GM12878 (cell line): Measurements from ENCODE around the gene COL26A1. TPM values are rescaled to one million over a fixed set of nuclear protein-coding genes. Genes with fewer than 3 reads are reported as not detected.

ENCODE experiments used
- ATAC-seq: fragments of 200-7000 bp; cut with Tn5 transposase; 3 replicates; pipeline ENCODE4 v1.9.1; 2020; ENCODE audit warnings: mild to moderate bottlenecking, moderate library complexity
- BruUV-seq: library from RNA; stranded (reverse); fragments of 400-500 nt; replicated peaks from 2 replicates; lab custom pipeline; 2021; lab: Mats Ljungman, UMichigan
- CTCF ChIA-PET: fragments of 300-600 bp; sonication (Branson Sonifier 250); formaldehyde crosslinking; extraction: SDS; loops from one replicate; lab custom pipeline; 2021; ENCODE audit warnings: inconsistent platforms; lab: Yijun Ruan, JAX
- POLR2A ChIA-PET: fragments of 350-600 bp; formaldehyde crosslinking; extraction: SDS; loops from one replicate; lab custom pipeline; 2021; ENCODE audit warnings: inconsistent platforms; lab: Charles Lee
- RAD21 ChIA-PET: fragments of 300-600 bp; sonication (Branson Sonifier 250); formaldehyde crosslinking; loops from one replicate; lab custom pipeline; 2023; ENCODE audit warnings: antibody characterized with exemption; ENCODE audit not compliant: unreplicated experiment; lab: Charles Lee
- SMC1A ChIA-PET: fragments of 300-600 bp; sonication (Branson Sonifier 250); formaldehyde crosslinking; loops from one replicate; lab custom pipeline; 2023; ENCODE audit not compliant: unreplicated experiment, uncharacterized antibody; lab: Charles Lee
- DNase-seq: peaks from one replicate; pipeline ENCODE4 v3.0.0-alpha.2; 2011; ENCODE audit warnings: low read depth, low spot score
- FAIRE-seq: peaks from 3 replicates; lab custom pipeline; 2011; peaks lifted over from hg19 to GRCh38; lab: Jason Lieb, UNC
- H2AFZ ChIP-seq: 2 replicates; pipeline ENCODE4 v1.6.0; 2011; ENCODE audit warnings: low read depth, low read length, control low read depth; ENCODE audit not compliant: control insufficient read depth
- H3K27ac ChIP-seq: 2 replicates; pipeline ENCODE4 v1.5.1; 2011; ENCODE audit warnings: control low read depth; ENCODE audit not compliant: control insufficient read depth, insufficient read depth
- H3K27me3 ChIP-seq, 2 experiments: replicated peaks in 1 of 2; 2 replicates each; pipeline versions ENCODE4 v1.6.0 to v1.6.1; 2011; ENCODE audit warnings: low read length in 1 of 2; ENCODE audit not compliant: control insufficient read depth in 2 of 2, insufficient read depth in 2 of 2
- H3K36me3 ChIP-seq, 2 experiments: 2 replicates each; pipeline ENCODE4 v1.5.1; 2011; ENCODE audit warnings: low read length in 1 of 2; ENCODE audit not compliant: control insufficient read depth in 2 of 2, insufficient read depth in 2 of 2
- H3K4me1 ChIP-seq: 2 replicates; pipeline ENCODE4 v1.6.1; 2011; ENCODE audit warnings: mild to moderate bottlenecking, low read length, moderate library complexity, mixed read lengths; ENCODE audit not compliant: control insufficient read depth, insufficient read depth
- H3K4me2 ChIP-seq: 2 replicates; pipeline ENCODE4 v1.6.0; 2011; ENCODE audit warnings: control low read depth; ENCODE audit not compliant: control insufficient read depth, insufficient read depth
- H3K4me3 ChIP-seq: fragments of 200-600 bp; sonication (generic); 2 replicates; pipeline ENCODE4 v1.5.1; 2016
- H3K79me2 ChIP-seq: 2 replicates; pipeline ENCODE4 v1.6.0; 2011; ENCODE audit warnings: low read length; ENCODE audit not compliant: control insufficient read depth, insufficient read depth
- H3K9ac ChIP-seq: 2 replicates; pipeline ENCODE4 v1.8.0; 2011; ENCODE audit warnings: low read length, control low read depth, mixed read lengths; ENCODE audit not compliant: control insufficient read depth, insufficient read depth
- H3K9me3 ChIP-seq: replicated peaks from 3 replicates; pipeline ENCODE4 v1.5.1; 2011; ENCODE audit warnings: mild to moderate bottlenecking, low read length; ENCODE audit not compliant: control insufficient read depth, insufficient read depth
- H4K20me1 ChIP-seq: 2 replicates; pipeline ENCODE4 v1.6.0; 2011; ENCODE audit not compliant: control insufficient read depth, insufficient read depth
- ASH2L ChIP-seq: fragments of 300-600, 200-600 bp; sonication (generic); IDR thresholded peaks from 2 replicates; pipeline ENCODE4 v1.6.1; 2017; ENCODE audit warnings: low read depth, mild to moderate bottlenecking, borderline replicate concordance
- CEBPB ChIP-seq, 2 experiments: fragments of 150-350 bp in 1 of 2; IDR thresholded peaks; 2 replicates each; pipeline ENCODE4 v1.6.1; 2012 to 2014; ENCODE audit warnings: low read depth in 2 of 2, low read length in 2 of 2, borderline replicate concordance in 1 of 2, inconsistent platforms in 1 of 2
- MTA2 ChIP-seq: fragments of 450-650 bp; IDR thresholded peaks from 2 replicates; pipeline ENCODE4 v1.6.1; 2016; ENCODE audit warnings: low read depth, mild to moderate bottlenecking, moderate library complexity
- MYC ChIP-seq: IDR thresholded peaks from 2 replicates; pipeline ENCODE4 v1.6.1; 2011; ENCODE audit warnings: mild to moderate bottlenecking, low read length, moderate library complexity, inconsistent platforms; ENCODE audit not compliant: insufficient read depth, insufficient replicate concordance, insufficient read length, severe bottlenecking
- NR2F1 ChIP-seq: fragments of 450-650 bp; conservative IDR thresholded peaks from 2 replicates; pipeline ENCODE4 v1.6.1; 2017; ENCODE audit warnings: mild to moderate bottlenecking
- POLR2A ChIP-seq: IDR thresholded peaks from 2 replicates; pipeline ENCODE4 v1.6.1; 2011; ENCODE audit warnings: low read depth, mild to moderate bottlenecking, low read length
- SIX5 ChIP-seq: IDR thresholded peaks from 2 replicates; pipeline ENCODE4 v1.6.1; 2011; ENCODE audit warnings: mild to moderate bottlenecking, low read depth, low read length, moderate library complexity; ENCODE audit not compliant: severe bottlenecking
- SMAD1 ChIP-seq: fragments of 450-650 bp; IDR thresholded peaks from 2 replicates; pipeline ENCODE4 v1.6.1; 2018; ENCODE audit warnings: mild to moderate bottlenecking, low read depth; ENCODE audit not compliant: partially characterized antibody
- SMARCA5 ChIP-seq: fragments of 450-650 bp; IDR thresholded peaks from 2 replicates; pipeline ENCODE4 v1.6.1; 2017; ENCODE audit warnings: mild to moderate bottlenecking
- SMC3 ChIP-seq: IDR thresholded peaks from 2 replicates; pipeline ENCODE4 v1.6.1; 2011; ENCODE audit warnings: low read length, improper control_type of control experiment, borderline replicate concordance
- STAT3 ChIP-seq: IDR thresholded peaks from 2 replicates; pipeline ENCODE4 v1.6.1; 2011; ENCODE audit warnings: low read depth, low read length, improper control_type of control experiment
- WGBS: methylation state at CpG from one replicate; pipeline ENCODE4 v1.1.6; 2016; ENCODE audit warnings: low lambda C conversion rate; ENCODE audit not compliant: insufficient replicate concordance, insufficient coverage; ENCODE audit errors: missing lambda C conversion rate; 5-methylcytosine and 5-hydroxymethylcytosine counted together
- in situ Hi-C: fragments of 300-500 bp; cut with MboI; formaldehyde crosslinking; loops from 9 replicates; pipeline ENCODE4 v1.14.3; 2018; ENCODE audit warnings: mixed read lengths
- intact Hi-C: fragments of 100-400 bp; cut with micrococcal nuclease; formaldehyde crosslinking; loops from one replicate; pipeline ENCODE4 v1.14.2; 2022; ENCODE audit not compliant: unreplicated experiment
- polyA plus RNA-seq, 11 experiments: library from polyadenylated mRNA; depleted of rRNA in 4 of 11; unstranded in 6 of 11; stranded (reverse) in 5 of 11; fragments of >200 nt; fragmentation: Nextera tagmentation in 4 of 11; fragmentation: Illumina TruSeq in 1 of 11; extraction: Ambion mirVana in 4 of 11; extraction: Trizol in 1 of 11; gene quantifications; 1 replicate in 1 of 11; 2 replicates in 10 of 11; pipeline versions ENCODE4 v1.2.1 to v1.2.3, GENCODE V29; 2011 to 2016; ENCODE audit warnings: inconsistent platforms in 2 of 11, missing spikeins in 2 of 11, low read depth in 1 of 11
- total RNA-seq, 4 experiments: library from RNA; depleted of rRNA in 3 of 4; stranded (reverse); fragments of >200 nt in 3 of 4; fragmentation: Illumina TruSeq in 1 of 4; extraction: Trizol in 1 of 4; gene quantifications; 2 replicates each; pipeline versions ENCODE4 v1.2.1 to v1.2.3, GENCODE V29; 2013 to 2021
- TF ChIP-seq, protein P1 (sequence below): fragments of 450-650 bp; conservative IDR thresholded peaks from 2 replicates; pipeline ENCODE4 v1.6.1; 2017; ENCODE audit warnings: mild to moderate bottlenecking, moderate library complexity
- TF ChIP-seq, protein P2 (sequence below): IDR thresholded peaks from 2 replicates; pipeline ENCODE4 v1.6.1; 2011; ENCODE audit warnings: low read depth, low read length, improper control_type of control experiment, borderline replicate concordance

Gene COL26A1
- total and polyA plus RNA-seq, 10 of the 15 experiments (the other 5 are each of a cell fraction or from before 2014, with no cell fraction given): 0.08 TPM; not detected in 9

DNA sequence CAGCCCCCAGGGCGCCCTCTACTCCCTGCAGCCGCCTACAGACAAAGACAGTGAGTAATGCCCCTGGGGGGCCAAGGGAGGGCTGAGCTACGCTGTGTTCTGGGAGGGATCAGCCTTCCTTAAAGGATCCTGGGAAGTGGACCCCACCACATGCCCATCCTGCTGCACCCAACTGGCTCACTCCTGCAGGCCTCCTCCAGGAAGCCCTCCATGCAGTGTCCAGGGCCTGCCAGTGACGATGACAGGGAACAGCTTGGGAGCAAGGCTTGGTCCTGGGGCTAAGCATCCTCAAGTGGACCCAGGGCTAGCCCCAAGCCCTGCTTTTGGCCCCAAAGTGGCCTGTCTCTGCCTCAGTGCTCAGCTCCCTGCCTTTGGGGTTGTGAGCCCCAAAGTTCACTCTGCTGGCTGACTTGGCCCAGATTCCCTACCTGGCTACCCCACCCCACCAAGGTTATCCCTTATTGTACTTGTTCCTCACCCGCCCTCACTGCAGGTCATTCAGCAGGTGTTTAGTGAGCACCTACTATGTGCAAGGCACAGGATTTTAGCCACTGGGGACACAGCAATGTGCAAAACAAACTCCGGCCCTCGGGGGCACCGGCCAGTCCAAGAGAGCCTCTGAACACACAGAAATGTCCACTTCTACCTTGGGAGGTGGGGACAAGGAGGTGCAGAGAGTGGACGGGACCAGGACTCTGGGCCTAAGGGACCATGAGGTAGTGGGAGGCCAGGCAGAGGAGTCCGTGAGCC lies 182.9 kb downstream of the COL26A1 start:
- DNase-seq: no peak
- Histone ChIP-seq H4K20me1 (no peaks in the 10 kb centered on the region), H3K9me3 (no peaks in the 10 kb centered on the region), H2AFZ (no peak overlapping the region), H3K79me2 (no peaks in the 10 kb centered on the region), H3K36me3 (no peaks in the 10 kb centered on the region; a peak in 1 of 4 replicates), H3K9ac (no peak overlapping the region), H3K27ac (no peak overlapping the region), H3K4me2 (no peak overlapping the region), H3K4me3 (no peak overlapping the region), H3K27me3 (no peaks in the 10 kb centered on the region), H3K4me1 (no peaks in the 10 kb centered on the region)
- in situ Hi-C loops (no loop called here), intact Hi-C loops (loop anchor here (10.0 kb wide), 2 partner anchors 269 to 849 kb away; partner anchors contain the start of genes CUX1 and PRKRIP1)
- CTCF ChIA-PET: interaction anchor here (0.6 kb wide), 1 partner anchor 29 kb away, joined by 3 read pairs; no protein-coding TSS in a partner anchor
- RAD21 ChIA-PET: interaction anchor here (1.4 kb wide), 1 partner anchor 692 kb away, joined by 3 read pairs; no protein-coding TSS in a partner anchor
- no peak for ATAC-seq
- no TSS peak for BruUV-seq
- WGBS: 42% methylated on average over 10 of the region's 10 CpGs
- POLR2A ChIA-PET: no interaction called here
- no peak for FAIRE-seq
- TF ChIP-seq SMC3: no peak
- SMC1A ChIA-PET: no interaction called here

DNA sequence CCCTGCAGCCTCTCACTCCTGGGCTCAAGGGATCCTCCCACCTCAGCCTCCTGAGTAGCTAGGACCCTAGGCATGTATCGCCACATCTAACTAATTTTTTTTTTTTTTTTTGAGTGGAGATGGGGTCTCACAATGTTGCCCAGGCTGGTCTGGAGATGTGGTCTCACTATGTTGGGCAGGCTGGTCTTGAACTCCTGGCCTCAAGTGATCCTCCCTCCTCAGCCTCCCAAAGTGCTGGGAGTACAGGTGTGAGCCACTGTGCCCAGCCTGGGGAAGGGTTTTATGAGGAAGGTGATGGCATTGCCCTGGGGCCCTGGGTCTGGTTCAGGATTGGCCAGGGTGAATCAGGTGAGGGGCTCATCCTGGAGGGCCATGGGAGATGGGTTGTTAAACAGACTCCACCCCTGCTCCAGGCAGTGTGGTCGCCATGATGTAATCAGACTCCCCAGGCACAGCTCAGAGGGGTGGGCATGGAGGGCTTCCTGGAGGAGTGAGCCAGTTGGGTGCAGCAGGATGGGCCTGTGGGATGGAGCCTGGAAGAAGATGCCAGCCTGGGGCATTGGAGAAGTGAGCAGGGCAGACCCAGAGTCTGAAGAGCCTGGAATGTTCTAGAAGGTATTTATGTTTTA lies 183.7 kb downstream of the COL26A1 start:
- H4K20me1 ChIP-seq: no peaks in the 10 kb centered on the region
- no peak overlapping the region for H3K27ac ChIP-seq
- ATAC-seq (no peak), DNase-seq (no peak), FAIRE-seq (no peak)
- intact Hi-C loops (loop anchor here (10.0 kb wide), 2 partner anchors 268 to 848 kb away; partner anchors contain the start of genes CUX1 and PRKRIP1), in situ Hi-C loops (no loop called here)
- H3K4me3 ChIP-seq: no peak overlapping the region
- POLR2A ChIA-PET: no interaction called here
- CTCF ChIA-PET: no interaction called here
- H3K9me3 ChIP-seq: no peaks in the 10 kb centered on the region
- WGBS: 19% methylated on average over 2 of the region's 2 CpGs
- no peaks in the 10 kb centered on the region for H3K4me1 ChIP-seq
- SMC1A ChIA-PET: interaction anchor here (0.7 kb wide), 1 partner anchor 413 kb away, joined by 3 read pairs; no protein-coding TSS in a partner anchor
- no TSS peak for BruUV-seq
- H3K9ac ChIP-seq: no peak overlapping the region
- no peaks in the 10 kb centered on the region; a peak in 1 of 4 replicates for H3K36me3 ChIP-seq
- H3K27me3 ChIP-seq: no peaks in the 10 kb centered on the region
- H3K79me2 ChIP-seq: no peaks in the 10 kb centered on the region
- RAD21 ChIA-PET: no interaction called here
- H2AFZ ChIP-seq: no peak overlapping the region
- no peak overlapping the region for H3K4me2 ChIP-seq
- TF ChIP-seq STAT3 (no peak), SIX5 (no peak), SMAD1 (no peak), SMARCA5 (no peak), MTA2 (no peak), MYC (no peak), NR2F1 (no peak), CEBPB (IDR thresholded peaks at IDR 0.05; ENCODE audit: borderline replicate concordance in 1 of 2, low read depth in 2 of 2, low read length in 2 of 2) (no peak), POLR2A (no peak), ASH2L (no peak)
- TF ChIP-seq, protein P1, sequence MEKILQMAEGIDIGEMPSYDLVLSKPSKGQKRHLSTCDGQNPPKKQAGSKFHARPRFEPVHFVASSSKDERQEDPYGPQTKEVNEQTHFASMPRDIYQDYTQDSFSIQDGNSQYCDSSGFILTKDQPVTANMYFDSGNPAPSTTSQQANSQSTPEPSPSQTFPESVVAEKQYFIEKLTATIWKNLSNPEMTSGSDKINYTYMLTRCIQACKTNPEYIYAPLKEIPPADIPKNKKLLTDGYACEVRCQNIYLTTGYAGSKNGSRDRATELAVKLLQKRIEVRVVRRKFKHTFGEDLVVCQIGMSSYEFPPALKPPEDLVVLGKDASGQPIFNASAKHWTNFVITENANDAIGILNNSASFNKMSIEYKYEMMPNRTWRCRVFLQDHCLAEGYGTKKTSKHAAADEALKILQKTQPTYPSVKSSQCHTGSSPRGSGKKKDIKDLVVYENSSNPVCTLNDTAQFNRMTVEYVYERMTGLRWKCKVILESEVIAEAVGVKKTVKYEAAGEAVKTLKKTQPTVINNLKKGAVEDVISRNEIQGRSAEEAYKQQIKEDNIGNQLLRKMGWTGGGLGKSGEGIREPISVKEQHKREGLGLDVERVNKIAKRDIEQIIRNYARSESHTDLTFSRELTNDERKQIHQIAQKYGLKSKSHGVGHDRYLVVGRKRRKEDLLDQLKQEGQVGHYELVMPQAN: no peak
- TF ChIP-seq, protein P2, sequence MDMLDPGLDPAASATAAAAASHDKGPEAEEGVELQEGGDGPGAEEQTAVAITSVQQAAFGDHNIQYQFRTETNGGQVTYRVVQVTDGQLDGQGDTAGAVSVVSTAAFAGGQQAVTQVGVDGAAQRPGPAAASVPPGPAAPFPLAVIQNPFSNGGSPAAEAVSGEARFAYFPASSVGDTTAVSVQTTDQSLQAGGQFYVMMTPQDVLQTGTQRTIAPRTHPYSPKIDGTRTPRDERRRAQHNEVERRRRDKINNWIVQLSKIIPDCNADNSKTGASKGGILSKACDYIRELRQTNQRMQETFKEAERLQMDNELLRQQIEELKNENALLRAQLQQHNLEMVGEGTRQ: no peak
